ENCODE data around the gene ZNF486.
"Not testable (repeated sequence)": the region's sequence is repeated elsewhere in the genome, so short reads cannot be mapped to it uniquely, and the experiment has no call there.

The ZNF486 gene

DNA sequence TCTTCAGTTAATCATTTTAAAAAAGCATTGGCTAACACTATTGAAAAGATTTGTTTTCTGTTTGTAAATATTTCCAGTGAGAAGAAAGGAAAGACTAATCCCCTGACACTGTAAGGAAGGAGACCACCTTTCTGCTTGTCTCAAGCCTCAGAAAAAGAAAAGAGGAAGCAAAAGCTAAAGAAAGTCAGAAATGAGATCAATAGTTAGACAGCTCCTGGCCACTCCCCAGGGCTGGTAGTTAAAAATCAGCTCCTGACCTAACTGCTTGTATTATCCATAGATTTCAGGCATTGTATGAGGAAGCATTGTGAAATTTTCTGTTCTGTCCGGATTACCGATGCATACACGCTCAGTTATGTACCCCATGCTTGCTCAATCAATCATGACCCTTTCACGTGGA lies 76.6 kb downstream of the ZNF486 start:
- no peak overlapping the region for H3K27ac ChIP-seq
- TF ChIP-seq ZFX (IDR thresholded peaks at IDR 0.05): no peak
- TF ChIP-seq, protein P1, sequence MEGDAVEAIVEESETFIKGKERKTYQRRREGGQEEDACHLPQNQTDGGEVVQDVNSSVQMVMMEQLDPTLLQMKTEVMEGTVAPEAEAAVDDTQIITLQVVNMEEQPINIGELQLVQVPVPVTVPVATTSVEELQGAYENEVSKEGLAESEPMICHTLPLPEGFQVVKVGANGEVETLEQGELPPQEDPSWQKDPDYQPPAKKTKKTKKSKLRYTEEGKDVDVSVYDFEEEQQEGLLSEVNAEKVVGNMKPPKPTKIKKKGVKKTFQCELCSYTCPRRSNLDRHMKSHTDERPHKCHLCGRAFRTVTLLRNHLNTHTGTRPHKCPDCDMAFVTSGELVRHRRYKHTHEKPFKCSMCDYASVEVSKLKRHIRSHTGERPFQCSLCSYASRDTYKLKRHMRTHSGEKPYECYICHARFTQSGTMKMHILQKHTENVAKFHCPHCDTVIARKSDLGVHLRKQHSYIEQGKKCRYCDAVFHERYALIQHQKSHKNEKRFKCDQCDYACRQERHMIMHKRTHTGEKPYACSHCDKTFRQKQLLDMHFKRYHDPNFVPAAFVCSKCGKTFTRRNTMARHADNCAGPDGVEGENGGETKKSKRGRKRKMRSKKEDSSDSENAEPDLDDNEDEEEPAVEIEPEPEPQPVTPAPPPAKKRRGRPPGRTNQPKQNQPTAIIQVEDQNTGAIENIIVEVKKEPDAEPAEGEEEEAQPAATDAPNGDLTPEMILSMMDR (conservative IDR thresholded peaks at IDR 0.05): no peak

- H3K27ac ChIP-seq: no peak overlapping the region
- TF ChIP-seq, protein P1 (conservative IDR thresholded peaks at IDR 0.05): no peak
- TF ChIP-seq ZFX (IDR thresholded peaks at IDR 0.05): no peak
These were observed 77.3 kb downstream of the ZNF486 start for GRCh38 chr19:20244356-20244755.

DNA sequence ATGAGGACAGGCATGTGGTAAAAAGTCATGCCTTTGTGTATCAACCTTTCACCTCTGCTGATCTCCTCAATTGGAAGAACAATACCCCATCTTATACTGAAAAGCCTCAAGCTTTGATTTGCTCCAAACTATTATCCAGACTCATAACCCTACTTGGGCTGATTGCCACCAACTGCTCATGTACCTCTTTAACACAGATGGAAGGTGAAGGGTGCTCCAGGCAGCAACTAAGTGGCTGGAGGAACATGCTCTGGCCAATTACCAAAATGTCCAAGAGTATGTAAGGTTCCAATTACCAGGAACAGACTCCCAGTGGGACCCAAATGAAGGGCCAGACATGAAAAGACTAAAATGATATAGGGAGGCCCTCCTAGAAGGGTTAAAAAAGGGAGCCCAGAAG lies 78.3 kb downstream of the ZNF486 start:
- TF ChIP-seq, protein P1 (conservative IDR thresholded peaks at IDR 0.05): no peak
- no peak for TF ChIP-seq ZFX (IDR thresholded peaks at IDR 0.05)
- no peak overlapping the region for H3K27ac ChIP-seq

GRCh38 chr19:20247016-20247683 lies 80.1 kb downstream of the ZNF486 start:
- TF ChIP-seq, protein P1 (conservative IDR thresholded peaks at IDR 0.05): peak; percentile 51
- no peak for TF ChIP-seq ZFX (IDR thresholded peaks at IDR 0.05)
- H3K27ac ChIP-seq: no peak overlapping the region

DNA sequence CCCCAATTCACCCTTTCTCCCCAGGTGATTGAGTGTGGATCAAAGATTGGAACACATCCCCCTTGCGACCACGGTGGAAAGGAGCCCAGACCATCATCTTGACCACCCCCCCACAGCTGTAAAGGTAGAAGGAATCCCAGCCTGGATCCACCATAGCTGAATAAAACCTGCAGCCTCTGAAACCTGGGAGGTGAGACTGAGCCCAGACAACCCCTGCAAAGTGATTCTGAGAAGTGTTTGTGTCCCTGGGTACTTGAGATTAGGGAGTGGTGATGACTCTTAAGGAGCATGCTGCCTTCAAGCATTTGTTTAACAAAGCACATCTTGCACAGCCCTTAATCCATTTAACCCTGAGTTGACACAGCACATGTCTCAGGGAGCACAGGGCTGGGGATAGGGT lies 81.2 kb downstream of the ZNF486 start:
- H3K27ac ChIP-seq: not testable (repeated sequence)

Data from C4-2B (cell line).